Prostate gland (tissue), 2 donors: Measurements from ENCODE around the gene TRAPPC3L.

ENCODE experiments used
- POLR2A ChIP-seq: fragments of 450-650 bp; IDR thresholded peaks from one replicate; pipeline ENCODE4 v1.6.1; 2016; ENCODE audit warnings: antibody characterized with exemption, mild to moderate bottlenecking
- POLR2AphosphoS5 ChIP-seq: sonication (generic); formaldehyde crosslinking; IDR thresholded peaks from one replicate; pipeline ENCODE4 v1.6.1; 2017; ENCODE audit warnings: antibody characterized with exemption
- TF ChIP-seq, protein P1 (sequence below), 4 experiments: fragments of 200-600 bp in 2 of 4; fragments of 450-650 bp in 2 of 4; sonication (generic) in 2 of 4; IDR thresholded peaks; 1 replicate in 3 of 4; 2 replicates in 1 of 4; pipeline ENCODE4 v1.5.1; 2016 to 2019; ENCODE audit warnings: antibody characterized with exemption in 4 of 4, mild to moderate bottlenecking in 2 of 4, moderate library complexity in 2 of 4

DNA sequence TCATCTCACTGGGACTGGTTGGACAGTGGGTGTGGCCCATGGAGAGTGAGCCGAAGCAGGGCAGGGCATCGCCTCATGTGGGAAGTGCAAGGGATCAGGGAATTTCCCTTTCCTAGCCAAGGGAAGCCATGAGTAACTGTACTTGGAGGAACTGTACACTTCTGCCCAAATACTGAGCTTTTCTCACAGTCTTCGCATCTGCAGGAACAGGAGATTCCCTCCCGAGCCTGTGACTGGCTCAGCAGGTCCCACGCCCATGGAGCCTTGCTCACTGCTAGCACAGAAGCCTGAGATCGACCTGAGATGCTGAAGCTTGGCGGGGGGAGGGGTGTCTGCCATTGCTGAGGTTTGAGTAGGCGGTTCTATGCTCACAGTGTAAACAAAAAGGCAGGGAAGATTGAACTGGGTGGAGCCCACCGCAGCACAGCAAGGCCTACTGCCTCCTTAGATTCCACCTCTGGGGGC lies 44.5 kb downstream of the TRAPPC3L start:
- TF ChIP-seq, protein P1, sequence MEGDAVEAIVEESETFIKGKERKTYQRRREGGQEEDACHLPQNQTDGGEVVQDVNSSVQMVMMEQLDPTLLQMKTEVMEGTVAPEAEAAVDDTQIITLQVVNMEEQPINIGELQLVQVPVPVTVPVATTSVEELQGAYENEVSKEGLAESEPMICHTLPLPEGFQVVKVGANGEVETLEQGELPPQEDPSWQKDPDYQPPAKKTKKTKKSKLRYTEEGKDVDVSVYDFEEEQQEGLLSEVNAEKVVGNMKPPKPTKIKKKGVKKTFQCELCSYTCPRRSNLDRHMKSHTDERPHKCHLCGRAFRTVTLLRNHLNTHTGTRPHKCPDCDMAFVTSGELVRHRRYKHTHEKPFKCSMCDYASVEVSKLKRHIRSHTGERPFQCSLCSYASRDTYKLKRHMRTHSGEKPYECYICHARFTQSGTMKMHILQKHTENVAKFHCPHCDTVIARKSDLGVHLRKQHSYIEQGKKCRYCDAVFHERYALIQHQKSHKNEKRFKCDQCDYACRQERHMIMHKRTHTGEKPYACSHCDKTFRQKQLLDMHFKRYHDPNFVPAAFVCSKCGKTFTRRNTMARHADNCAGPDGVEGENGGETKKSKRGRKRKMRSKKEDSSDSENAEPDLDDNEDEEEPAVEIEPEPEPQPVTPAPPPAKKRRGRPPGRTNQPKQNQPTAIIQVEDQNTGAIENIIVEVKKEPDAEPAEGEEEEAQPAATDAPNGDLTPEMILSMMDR (IDR thresholded peaks at IDR 0.05) = no peak
- TF ChIP-seq POLR2AphosphoS5 (no peak), POLR2A (no peak)
